C4-2B (cell line): ENCODE measurements around the gene ARSB.

Experiments used
- ZFX ChIP-seq: fragments of 450-650 bp; IDR thresholded peaks from 2 replicates; pipeline ENCODE4 v1.6.1; 2017
- TF ChIP-seq, protein P1 (sequence below): fragments of 450-650 bp; conservative IDR thresholded peaks from 2 replicates; pipeline ENCODE4 v1.5.1; 2017; ENCODE audit warnings: mild to moderate bottlenecking

DNA sequence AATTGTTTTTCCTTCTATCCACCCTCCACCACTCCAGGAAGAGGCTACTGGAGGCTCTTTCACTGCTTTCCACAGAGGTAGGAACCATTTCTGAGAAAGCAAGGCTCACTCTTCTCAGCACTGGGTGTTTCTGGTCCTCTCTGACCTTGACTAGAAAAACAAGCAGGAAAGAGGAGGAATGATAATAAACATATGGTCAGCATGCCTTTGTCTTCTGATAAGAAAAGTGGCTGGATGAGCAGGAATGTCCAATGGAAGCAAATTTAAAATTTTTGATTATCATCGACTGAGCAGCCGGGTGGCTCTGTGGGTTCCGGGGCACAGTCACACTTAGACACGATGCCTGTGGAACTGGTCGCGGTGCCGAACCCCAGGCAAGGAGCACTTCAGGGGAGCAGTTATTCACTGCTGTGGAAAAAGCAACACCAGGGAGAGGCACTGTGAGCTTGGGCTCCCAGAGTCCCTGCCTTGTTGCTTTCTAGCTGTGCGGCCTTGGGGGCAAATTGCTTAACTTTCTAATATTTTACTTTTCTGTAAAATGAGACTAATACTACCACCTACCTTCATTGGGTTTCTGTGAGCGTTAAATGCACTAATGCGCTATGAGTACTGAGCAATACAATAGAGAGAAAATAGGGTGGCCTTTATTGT lies 179.5 kb downstream of the ARSB start:
- TF ChIP-seq, protein P1, sequence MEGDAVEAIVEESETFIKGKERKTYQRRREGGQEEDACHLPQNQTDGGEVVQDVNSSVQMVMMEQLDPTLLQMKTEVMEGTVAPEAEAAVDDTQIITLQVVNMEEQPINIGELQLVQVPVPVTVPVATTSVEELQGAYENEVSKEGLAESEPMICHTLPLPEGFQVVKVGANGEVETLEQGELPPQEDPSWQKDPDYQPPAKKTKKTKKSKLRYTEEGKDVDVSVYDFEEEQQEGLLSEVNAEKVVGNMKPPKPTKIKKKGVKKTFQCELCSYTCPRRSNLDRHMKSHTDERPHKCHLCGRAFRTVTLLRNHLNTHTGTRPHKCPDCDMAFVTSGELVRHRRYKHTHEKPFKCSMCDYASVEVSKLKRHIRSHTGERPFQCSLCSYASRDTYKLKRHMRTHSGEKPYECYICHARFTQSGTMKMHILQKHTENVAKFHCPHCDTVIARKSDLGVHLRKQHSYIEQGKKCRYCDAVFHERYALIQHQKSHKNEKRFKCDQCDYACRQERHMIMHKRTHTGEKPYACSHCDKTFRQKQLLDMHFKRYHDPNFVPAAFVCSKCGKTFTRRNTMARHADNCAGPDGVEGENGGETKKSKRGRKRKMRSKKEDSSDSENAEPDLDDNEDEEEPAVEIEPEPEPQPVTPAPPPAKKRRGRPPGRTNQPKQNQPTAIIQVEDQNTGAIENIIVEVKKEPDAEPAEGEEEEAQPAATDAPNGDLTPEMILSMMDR = no peak
- TF ChIP-seq ZFX = no peak
